GM10266 (cell line): ENCODE measurements around the gene CMTM2.
"Not testable (repeated sequence)": the region's sequence is repeated elsewhere in the genome, so short reads cannot be mapped to it uniquely, and the experiment has no call there.

Experiments used
- DNase-seq: peaks from one replicate; pipeline ENCODE4 v3.0.0; 2012; ENCODE audit errors: extremely low spot score
- TF ChIP-seq, protein P1 (sequence below): IDR thresholded peaks from 2 replicates; pipeline ENCODE4 v1.5.1; 2012; ENCODE audit warnings: mild to moderate bottlenecking, low read depth; ENCODE audit not compliant: control insufficient read depth, insufficient read depth; ENCODE audit errors: missing control alignments

CMTM2 gene

DNA sequence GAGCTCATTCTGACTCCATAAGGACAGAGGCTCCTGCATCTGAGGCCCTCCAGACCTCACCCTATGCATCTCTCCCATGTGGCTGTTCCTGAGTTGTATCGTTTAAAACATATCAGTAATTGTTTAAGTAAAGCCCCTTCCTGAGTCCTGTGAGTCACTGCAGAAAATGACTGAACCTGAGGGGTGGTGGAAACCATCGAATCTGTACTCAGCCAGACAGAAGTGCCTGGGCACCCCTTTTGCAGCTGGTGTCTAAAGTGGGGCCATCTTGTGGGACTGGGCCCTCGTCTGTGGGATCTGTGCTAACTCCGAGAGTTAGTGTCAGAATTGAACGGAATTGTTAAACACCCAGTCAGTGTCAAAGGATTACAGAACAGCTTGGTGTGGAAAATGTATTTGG lies 50.6 kb downstream of the CMTM2 start:
- TF ChIP-seq, protein P1, sequence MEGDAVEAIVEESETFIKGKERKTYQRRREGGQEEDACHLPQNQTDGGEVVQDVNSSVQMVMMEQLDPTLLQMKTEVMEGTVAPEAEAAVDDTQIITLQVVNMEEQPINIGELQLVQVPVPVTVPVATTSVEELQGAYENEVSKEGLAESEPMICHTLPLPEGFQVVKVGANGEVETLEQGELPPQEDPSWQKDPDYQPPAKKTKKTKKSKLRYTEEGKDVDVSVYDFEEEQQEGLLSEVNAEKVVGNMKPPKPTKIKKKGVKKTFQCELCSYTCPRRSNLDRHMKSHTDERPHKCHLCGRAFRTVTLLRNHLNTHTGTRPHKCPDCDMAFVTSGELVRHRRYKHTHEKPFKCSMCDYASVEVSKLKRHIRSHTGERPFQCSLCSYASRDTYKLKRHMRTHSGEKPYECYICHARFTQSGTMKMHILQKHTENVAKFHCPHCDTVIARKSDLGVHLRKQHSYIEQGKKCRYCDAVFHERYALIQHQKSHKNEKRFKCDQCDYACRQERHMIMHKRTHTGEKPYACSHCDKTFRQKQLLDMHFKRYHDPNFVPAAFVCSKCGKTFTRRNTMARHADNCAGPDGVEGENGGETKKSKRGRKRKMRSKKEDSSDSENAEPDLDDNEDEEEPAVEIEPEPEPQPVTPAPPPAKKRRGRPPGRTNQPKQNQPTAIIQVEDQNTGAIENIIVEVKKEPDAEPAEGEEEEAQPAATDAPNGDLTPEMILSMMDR, result no peak

GRCh38 chr16:66630561-66631260 lies 51.4 kb downstream of the CMTM2 start:
- DNase-seq, result not testable (repeated sequence)

More for the DNA sequence above, 50.6 kb downstream of the CMTM2 start:
- DNase-seq, result no peak

- not testable (repeated sequence) for DNase-seq
Measured at GRCh38 chr16:66631558-66631957, 52.3 kb downstream of the CMTM2 start.

DNA sequence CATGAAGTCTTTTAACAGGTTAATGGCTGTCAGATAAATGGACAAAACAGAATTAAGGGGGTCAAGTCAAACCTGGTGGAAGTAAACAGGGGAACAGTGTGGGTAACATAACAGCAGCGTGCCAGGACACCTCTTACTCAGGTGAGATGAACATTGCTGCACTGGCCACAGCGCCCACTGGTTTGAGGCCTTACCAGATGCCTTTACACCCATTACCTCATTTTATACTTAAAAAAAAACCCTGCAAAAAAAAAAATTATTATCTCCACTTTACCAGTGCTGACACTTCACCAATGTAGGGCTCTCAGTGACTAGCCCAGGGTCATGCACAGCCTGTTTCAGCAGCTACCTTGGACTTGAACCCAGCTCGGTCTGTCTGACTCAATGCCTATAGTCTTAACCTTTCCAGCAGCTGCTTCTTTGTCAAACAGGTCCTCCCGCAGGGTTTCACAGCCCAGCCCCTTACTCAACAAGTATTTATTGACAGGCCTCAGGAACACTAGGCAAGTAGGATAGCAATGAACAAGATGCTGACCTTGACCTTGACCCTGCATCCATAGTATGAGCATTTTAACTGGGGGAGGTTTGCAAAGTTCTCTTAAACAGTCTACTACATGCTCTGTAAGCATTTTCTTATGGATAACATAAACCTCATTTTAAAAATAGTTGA lies 55.4 kb downstream of the CMTM2 start:
- TF ChIP-seq, protein P1, result no peak
- no peak for DNase-seq

DNA sequence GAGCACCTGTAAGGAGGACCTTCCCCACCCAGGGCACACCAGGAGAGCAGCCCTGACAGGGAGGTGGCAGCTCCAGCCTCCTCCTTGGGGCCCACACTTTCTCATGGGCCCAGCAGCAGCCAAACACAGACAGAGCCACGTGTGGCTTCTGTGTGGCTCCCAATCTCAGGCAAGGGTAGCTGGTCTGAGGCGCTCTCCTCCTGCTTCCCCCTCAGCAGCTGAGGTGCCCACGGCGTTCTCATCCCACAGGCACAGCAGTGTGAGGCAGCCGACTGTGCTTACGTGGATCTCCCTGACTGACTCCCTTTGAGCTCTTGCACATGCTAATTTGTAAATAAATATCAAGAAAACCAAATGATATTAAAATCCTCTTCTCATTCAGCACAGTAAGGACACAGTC lies 56.1 kb downstream of the CMTM2 start:
- TF ChIP-seq, protein P1, result no peak
- no peak for DNase-seq

- no peak for DNase-seq
- TF ChIP-seq, protein P1, result no peak
Measured at GRCh38 chr16:66636199-66636598, 56.9 kb downstream of the CMTM2 start.

DNA sequence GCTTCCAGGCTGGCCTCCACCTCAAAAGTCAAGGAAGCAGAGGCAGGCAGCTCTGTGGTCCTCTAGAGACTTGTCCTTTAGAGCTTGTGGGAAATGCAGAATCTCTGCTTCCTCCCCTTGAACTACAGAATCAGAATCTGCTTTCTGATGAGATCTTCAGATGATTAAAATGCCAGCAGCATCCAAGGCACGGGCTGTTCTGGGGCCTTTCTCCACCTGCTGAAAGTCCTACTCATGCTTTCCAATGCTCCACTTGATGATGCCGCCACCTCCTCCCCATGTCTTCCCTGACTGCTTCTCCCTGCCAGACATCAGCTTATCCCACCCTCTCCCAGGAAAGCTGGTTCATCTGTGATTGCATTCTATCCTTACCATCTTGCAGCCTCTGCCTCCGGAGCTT lies 58.5 kb downstream of the CMTM2 start:
- DNase-seq, result no peak

More for the DNA sequence above, 58.5 kb downstream of the CMTM2 start:
- TF ChIP-seq, protein P1, result no peak
